OCI-LY3 (cell line): ENCODE results near the gene CACNA1B.

ENCODE experiments used
- EZH2phosphoT487 ChIP-seq: fragments of 200-600 bp; shearing (Covaris generic); IDR thresholded peaks from 2 replicates; pipeline ENCODE4 v1.6.1; 2018; ENCODE audit warnings: antibody characterized with exemption, mixed run types, low read depth
- TF ChIP-seq, protein P1 (sequence below): fragments of 200-600, 300-600 bp; sonication (generic); IDR thresholded peaks from 2 replicates; pipeline ENCODE4 v1.5.1; 2014; ENCODE audit warnings: antibody characterized with exemption, low read length, low read depth

GRCh38 chr9:138122676-138123075 is 245.1 kb downstream of the CACNA1B start:
- TF ChIP-seq, protein P1, sequence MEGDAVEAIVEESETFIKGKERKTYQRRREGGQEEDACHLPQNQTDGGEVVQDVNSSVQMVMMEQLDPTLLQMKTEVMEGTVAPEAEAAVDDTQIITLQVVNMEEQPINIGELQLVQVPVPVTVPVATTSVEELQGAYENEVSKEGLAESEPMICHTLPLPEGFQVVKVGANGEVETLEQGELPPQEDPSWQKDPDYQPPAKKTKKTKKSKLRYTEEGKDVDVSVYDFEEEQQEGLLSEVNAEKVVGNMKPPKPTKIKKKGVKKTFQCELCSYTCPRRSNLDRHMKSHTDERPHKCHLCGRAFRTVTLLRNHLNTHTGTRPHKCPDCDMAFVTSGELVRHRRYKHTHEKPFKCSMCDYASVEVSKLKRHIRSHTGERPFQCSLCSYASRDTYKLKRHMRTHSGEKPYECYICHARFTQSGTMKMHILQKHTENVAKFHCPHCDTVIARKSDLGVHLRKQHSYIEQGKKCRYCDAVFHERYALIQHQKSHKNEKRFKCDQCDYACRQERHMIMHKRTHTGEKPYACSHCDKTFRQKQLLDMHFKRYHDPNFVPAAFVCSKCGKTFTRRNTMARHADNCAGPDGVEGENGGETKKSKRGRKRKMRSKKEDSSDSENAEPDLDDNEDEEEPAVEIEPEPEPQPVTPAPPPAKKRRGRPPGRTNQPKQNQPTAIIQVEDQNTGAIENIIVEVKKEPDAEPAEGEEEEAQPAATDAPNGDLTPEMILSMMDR: no peak
- TF ChIP-seq EZH2phosphoT487: no peak
